ENCODE measurements around the gene MRPS23. TPM values are rescaled to one million over a fixed set of nuclear protein-coding genes. Genes with fewer than 3 reads are reported as not detected.
A peak's percentile ranks its signal among the peaks of the same experiment; 100 is the strongest.

MRPS23 gene
- total and polyA plus RNA-seq, 2 of the 13 experiments (the other 11 are each of a cell fraction or from before 2014, with no cell fraction given), result 63.2 to 181 TPM

- Histone ChIP-seq H3K27me3 (ENCODE audit: control insufficient read depth in 1 of 2, insufficient read depth in 2 of 2, low read length in 2 of 2) (no peaks in the 10 kb centered on the region; a peak in 1 of 5 replicates), H3K4me2 (ENCODE audit: low read depth, low read length) (peak overlapping the region; percentile 88), H3K4me1 (ENCODE audit: insufficient read depth, low read length) (peaks cover 56% of the 10 kb centered on the region), H3K36me3 (replicated peaks in 1 of 2; ENCODE audit: control insufficient read depth in 1 of 2, insufficient read depth in 2 of 2, low read length in 2 of 2) (peaks cover 0 to 7% of the 10 kb centered on the region in 2 experiments; a peak in 1 of 5 replicates), H3K4me3 (replicated peaks in 1 of 3; ENCODE audit: insufficient read depth in 1 of 3, low read depth in 2 of 3, low read length in 3 of 3) (peak overlapping the region; percentile 71 to 90 (median 81)), H2AFZ (ENCODE audit: low read length) (peak overlapping the region; percentile 2), H3K9ac (ENCODE audit: insufficient read depth, low read depth, low read length) (peak overlapping the region; percentile 77), H3K9me3 (ENCODE audit: low read length) (no peaks in the 10 kb centered on the region), H3K79me2 (ENCODE audit: insufficient read depth, low read length) (peaks cover 14% of the 10 kb centered on the region), H3K27ac (ENCODE audit: extremely low read length, insufficient read depth, low read length) (peak overlapping the region; percentile 77), H4K20me1 (ENCODE audit: insufficient read depth, low read length) (no peaks in the 10 kb centered on the region)
- DNase-seq (ENCODE audit: low spot score) (peak; percentile 94), FAIRE-seq (peak; percentile 95), ATAC-seq (peak; percentile 82)
- in situ Hi-C loops (cut with HindIII; ENCODE audit: extremely low pct_ligation_motif_present, low pct_unique_long_range_greater_than_20kb) (loop anchor here (5.0 kb wide), 1 partner anchor 134 kb away; no protein-coding TSS in a partner anchor), intact Hi-C loops (cut with micrococcal nuclease; ENCODE audit: unreplicated experiment) (loop anchor here (1.0 kb wide), 1 partner anchor 12 kb away; no protein-coding TSS in a partner anchor)
- POLR2A ChIA-PET, result interaction anchor here (0.6 to 9.4 kb wide), 12 partner anchors 11 to 221 kb away, joined by 3 to 177 read pairs (median 14); partner anchors contain the start of genes CUEDC1, MRPS23, SRSF1 and VEZF1
- BruUV-seq (replicated peaks), result TSS peak; percentile 57
- under 1% methylated on average over 16 of the region's 16 CpGs for WGBS (ENCODE audit: low lambda C conversion rate)
- CTCF ChIA-PET (ENCODE audit: low intra/inter-chr PET ratio, low total read pairs), result interaction anchor here (0.7 kb wide), 1 partner anchor 12 kb away, joined by 5 read pairs; no protein-coding TSS in a partner anchor
- no peak for TF ChIP-seq XBP1 (CRISPR knock-in tag; IDR thresholded peaks at IDR 0.05)
- TF ChIP-seq ZNF460 (CRISPR knock-in tag; IDR thresholded peaks at IDR 0.05; ENCODE audit: borderline replicate concordance), result no peak
- TF ChIP-seq, protein P1, sequence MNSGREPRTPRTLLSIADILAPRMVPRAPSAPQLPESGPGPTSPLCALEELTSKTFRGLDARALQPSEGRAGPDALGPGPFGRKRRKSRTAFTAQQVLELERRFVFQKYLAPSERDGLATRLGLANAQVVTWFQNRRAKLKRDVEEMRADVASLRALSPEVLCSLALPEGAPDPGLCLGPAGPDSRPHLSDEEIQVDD (CRISPR knock-in tag; IDR thresholded peaks at IDR 0.05; ENCODE audit: borderline replicate concordance), result no peak
- peak; percentile 57 for TF ChIP-seq ZNF687 (CRISPR knock-in tag; IDR thresholded peaks at IDR 0.05)
- no peak for TF ChIP-seq NR1H2 (CRISPR knock-in tag; IDR thresholded peaks at IDR 0.05; ENCODE audit: borderline replicate concordance, low read depth)
- peak; percentile 77; the same call in 1 of the 2 replicates for TF ChIP-seq ZNF20 (CRISPR knock-in tag; IDR thresholded peaks at IDR 0.05)
- TF ChIP-seq WIZ (CRISPR knock-in tag; IDR thresholded peaks at IDR 0.05), result no peak
- no peak for TF ChIP-seq HOXD1 (CRISPR knock-in tag; IDR thresholded peaks at IDR 0.05)
- TF ChIP-seq XRCC5 (optimal IDR thresholded peaks at IDR 0.05; ENCODE audit: low read length), result peak; percentile 39
- TF ChIP-seq, protein P2, sequence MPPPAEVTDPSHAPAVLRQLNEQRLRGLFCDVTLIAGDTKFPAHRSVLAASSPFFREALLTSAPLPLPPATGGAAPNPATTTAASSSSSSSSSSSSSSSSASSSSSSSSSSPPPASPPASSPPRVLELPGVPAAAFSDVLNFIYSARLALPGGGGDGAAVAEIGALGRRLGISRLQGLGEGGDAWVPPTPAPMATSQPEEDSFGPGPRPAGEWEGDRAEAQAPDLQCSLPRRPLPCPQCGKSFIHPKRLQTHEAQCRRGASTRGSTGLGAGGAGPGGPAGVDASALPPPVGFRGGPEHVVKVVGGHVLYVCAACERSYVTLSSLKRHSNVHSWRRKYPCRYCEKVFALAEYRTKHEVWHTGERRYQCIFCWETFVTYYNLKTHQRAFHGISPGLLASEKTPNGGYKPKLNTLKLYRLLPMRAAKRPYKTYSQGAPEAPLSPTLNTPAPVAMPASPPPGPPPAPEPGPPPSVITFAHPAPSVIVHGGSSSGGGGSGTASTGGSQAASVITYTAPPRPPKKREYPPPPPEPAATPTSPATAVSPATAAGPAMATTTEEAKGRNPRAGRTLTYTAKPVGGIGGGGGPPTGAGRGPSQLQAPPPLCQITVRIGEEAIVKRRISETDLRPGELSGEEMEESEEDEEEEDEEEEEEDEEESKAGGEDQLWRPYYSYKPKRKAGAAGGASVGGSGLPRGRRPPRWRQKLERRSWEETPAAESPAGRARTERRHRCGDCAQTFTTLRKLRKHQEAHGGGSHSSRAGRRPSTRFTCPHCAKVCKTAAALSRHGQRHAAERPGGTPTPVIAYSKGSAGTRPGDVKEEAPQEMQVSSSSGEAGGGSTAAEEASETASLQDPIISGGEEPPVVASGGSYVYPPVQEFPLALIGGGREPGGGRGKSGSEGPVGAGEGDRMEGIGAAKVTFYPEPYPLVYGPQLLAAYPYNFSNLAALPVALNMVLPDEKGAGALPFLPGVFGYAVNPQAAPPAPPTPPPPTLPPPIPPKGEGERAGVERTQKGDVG (CRISPR knock-in tag; IDR thresholded peaks at IDR 0.05; ENCODE audit: borderline replicate concordance), result no peak
- no peak for TF ChIP-seq KLF9 (CRISPR knock-in tag; IDR thresholded peaks at IDR 0.05; ENCODE audit: low read depth)
- TF ChIP-seq, protein P3, sequence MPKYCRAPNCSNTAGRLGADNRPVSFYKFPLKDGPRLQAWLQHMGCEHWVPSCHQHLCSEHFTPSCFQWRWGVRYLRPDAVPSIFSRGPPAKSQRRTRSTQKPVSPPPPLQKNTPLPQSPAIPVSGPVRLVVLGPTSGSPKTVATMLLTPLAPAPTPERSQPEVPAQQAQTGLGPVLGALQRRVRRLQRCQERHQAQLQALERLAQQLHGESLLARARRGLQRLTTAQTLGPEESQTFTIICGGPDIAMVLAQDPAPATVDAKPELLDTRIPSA (CRISPR knock-in tag; IDR thresholded peaks at IDR 0.05; ENCODE audit: borderline replicate concordance), result no peak
- no peak for TF ChIP-seq AGO1 (IDR thresholded peaks at IDR 0.05; ENCODE audit: low read depth, low read length, poor library complexity, severe bottlenecking)
Observed at GRCh38 chr17:57862694-57863667, 13.1 kb upstream of the MRPS23 start.

Measured in HepG2 (cell line).